Measurements from ENCODE around the gene HS6ST1. TPM values are rescaled to one million over a fixed set of nuclear protein-coding genes. Genes with fewer than 3 reads are reported as not detected.
"Not testable (repeated sequence)": the region's sequence is repeated elsewhere in the genome, so short reads cannot be mapped to it uniquely, and the experiment has no call there.

The HS6ST1 gene
- total RNA-seq, 2 experiments from 2014 or later, result 6.2 to 6.8 TPM

- H3K9me3 Mint-ChIP-seq, result no peaks in the 10 kb centered on the region
- DNase-seq, result peak; percentile 15
- no peak overlapping the region for H3K27ac Mint-ChIP-seq
- H3K36me3 Mint-ChIP-seq (ENCODE audit: low read depth), result no peaks in the 10 kb centered on the region
- peaks cover 5% of the 10 kb centered on the region for H3K4me1 Mint-ChIP-seq
- CTCF ChIA-PET, result no interaction called here
- POLR2A ChIA-PET, result no interaction called here
- H3K4me3 Mint-ChIP-seq, result peak overlapping the region; percentile 44
- H3K27me3 Mint-ChIP-seq, result peaks cover 11% of the 10 kb centered on the region
These were observed 4.3 kb upstream of the HS6ST1 start for GRCh38 chr2:128322715-128323554.

- ChIA-PET POLR2A (no interaction called here), CTCF (interaction anchor here (0.7 to 1.4 kb wide), 3 partner anchors 32 to 492 kb away, joined by 3 read pairs; no protein-coding TSS in a partner anchor)
- H3K4me1 Mint-ChIP-seq, result peaks cover 11% of the 10 kb centered on the region
- H3K27ac Mint-ChIP-seq, result no peak overlapping the region
- no peaks in the 10 kb centered on the region for H3K36me3 Mint-ChIP-seq (ENCODE audit: low read depth)
- no peaks in the 10 kb centered on the region for H3K9me3 Mint-ChIP-seq
- peaks cover 13% of the 10 kb centered on the region for H3K27me3 Mint-ChIP-seq
- H3K4me3 Mint-ChIP-seq, result peak overlapping the region; percentile 53
- DNase-seq, result peak; percentile 76
These were observed 3.4 kb upstream of the HS6ST1 start for GRCh38 chr2:128321784-128322714.

DNA sequence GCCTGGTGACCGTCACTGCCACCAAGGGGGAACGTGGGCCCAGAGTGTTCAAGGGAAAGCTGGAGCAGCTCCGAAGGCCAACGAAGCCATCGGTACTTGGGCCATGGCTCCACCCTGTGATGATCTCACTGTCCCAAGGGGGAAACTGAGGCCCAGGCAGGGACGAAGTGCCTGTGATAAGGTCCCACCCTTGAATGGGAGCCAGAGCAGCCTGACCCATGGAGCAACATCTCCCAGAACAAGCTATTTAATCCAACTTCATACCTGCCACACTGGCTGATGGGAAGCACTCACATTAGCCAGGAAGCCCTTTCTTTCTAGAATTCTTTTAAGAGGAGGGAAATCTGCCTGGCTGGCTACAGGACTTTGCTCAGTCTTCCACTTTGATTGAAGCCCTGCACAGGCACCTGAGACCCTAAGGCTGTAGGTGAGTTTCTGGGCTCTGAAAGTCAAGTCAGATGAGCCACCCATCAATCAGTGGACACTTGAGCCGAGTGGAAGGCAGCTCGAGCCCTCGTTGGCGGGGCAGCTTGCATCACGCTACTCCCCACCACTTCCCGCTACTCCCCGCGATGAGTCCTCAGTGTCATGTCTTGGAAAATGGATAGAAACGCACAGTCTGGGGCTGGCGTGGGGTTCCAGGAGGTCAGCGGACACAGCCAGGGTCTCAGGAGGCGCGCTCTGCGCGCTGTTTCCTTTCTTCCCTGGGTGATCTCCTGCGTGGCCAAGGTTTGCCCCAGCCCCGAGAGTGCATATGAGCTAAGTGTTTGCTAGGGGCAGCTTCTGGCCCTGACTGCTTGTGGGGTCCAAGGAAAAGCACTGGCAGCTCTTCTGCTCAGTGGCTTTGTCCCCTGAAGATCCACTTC lies 2.5 kb upstream of the HS6ST1 start:
- no peak overlapping the region for H3K27ac Mint-ChIP-seq
- peak overlapping the region; percentile 51 for H3K4me3 Mint-ChIP-seq
- no peaks in the 10 kb centered on the region for H3K36me3 Mint-ChIP-seq (ENCODE audit: low read depth)
- H3K9me3 Mint-ChIP-seq, result no peaks in the 10 kb centered on the region
- peaks cover 17% of the 10 kb centered on the region for H3K4me1 Mint-ChIP-seq
- ChIA-PET CTCF (interaction anchor here (0.7 to 1.7 kb wide), 4 partner anchors 11 to 491 kb away, joined by 3 read pairs; no protein-coding TSS in a partner anchor), POLR2A (no interaction called here)
- peaks cover 16% of the 10 kb centered on the region for H3K27me3 Mint-ChIP-seq
- peak; percentile 16 for DNase-seq

DNA sequence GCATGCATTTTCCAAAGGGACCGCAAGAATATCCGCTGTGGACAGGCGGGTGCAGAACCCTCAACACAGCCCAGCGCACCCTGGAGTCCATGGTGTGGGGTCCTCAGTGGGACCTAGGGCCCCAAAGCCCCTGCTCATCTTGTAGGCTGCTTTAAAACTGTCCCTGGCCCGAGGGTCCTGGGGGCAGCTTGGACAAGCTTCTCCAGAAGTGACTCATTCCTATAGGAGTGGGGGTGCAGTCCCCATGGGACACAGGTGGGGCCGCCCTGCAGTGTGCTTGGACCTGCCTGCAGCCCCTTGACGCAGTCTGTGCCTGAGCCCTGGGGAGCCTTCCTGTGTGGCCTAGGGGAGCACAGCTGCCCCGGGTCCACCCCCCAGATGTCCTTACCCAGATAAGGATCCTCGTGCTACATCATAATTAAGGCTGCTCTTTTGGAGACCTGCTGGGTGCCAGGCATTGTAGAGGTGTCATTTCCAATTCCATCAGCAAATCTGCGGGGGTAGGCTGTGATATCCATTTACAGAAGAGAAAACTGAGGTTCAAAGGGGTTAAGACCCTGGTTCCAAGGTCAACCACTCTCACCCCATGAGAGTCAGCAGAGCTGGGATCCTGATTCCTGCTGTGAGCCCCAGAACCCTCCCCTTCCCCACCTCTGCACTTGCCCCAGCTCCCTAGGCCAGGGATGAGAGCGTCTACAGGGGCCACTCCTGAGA lies 1.7 kb upstream of the HS6ST1 start:
- H3K27ac Mint-ChIP-seq, result no peak overlapping the region
- peak; percentile 15 for DNase-seq
- H3K4me1 Mint-ChIP-seq, result peaks cover 17% of the 10 kb centered on the region
- ChIA-PET CTCF (interaction anchor here (1.4 to 1.7 kb wide), 2 partner anchors 12 to 214 kb away, joined by 3 read pairs; no protein-coding TSS in a partner anchor), POLR2A (no interaction called here)
- H3K36me3 Mint-ChIP-seq (ENCODE audit: low read depth), result no peaks in the 10 kb centered on the region
- peaks cover 16% of the 10 kb centered on the region for H3K27me3 Mint-ChIP-seq
- no peaks in the 10 kb centered on the region for H3K9me3 Mint-ChIP-seq
- no peak overlapping the region for H3K4me3 Mint-ChIP-seq

DNA sequence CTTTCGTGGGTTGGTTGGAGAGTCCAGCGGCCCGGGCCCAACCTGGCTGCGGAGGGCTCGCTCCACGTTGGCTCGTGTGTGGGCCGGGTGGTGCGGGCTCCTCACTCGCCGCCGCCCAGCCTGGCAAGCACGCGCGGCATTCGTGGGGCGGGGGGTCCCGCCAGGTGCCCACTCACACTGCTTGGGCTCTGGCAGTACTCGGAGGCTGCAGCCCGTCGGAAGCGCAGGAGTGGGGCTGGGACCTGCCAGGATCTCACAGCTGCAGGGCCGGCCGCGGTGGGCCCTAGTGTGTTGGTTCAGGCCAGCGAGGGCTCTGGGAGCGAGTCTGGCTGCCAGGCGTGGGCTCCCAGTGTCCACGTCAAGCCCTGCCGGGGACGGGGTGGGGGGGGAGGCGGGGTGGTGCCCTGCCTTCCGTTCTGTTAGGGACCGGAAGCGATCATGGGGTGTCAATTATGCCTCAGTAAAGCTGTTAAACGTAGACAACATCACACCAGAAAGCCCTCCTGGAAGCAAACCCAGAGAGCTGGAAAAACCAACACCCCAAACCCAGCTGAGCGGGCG lies 1.0 kb upstream of the HS6ST1 start:
- peaks cover 17% of the 10 kb centered on the region for H3K4me1 Mint-ChIP-seq
- peaks cover 16% of the 10 kb centered on the region for H3K27me3 Mint-ChIP-seq
- ChIA-PET POLR2A (no interaction called here), CTCF (interaction anchor here (1.7 kb wide), 1 partner anchor 13 kb away, joined by 3 read pairs; no protein-coding TSS in a partner anchor)
- DNase-seq, result peak; percentile 14
- H3K27ac Mint-ChIP-seq, result no peak overlapping the region
- no peaks in the 10 kb centered on the region for H3K9me3 Mint-ChIP-seq
- H3K4me3 Mint-ChIP-seq, result no peak overlapping the region
- no peaks in the 10 kb centered on the region for H3K36me3 Mint-ChIP-seq (ENCODE audit: low read depth)

GRCh38 chr2:128318245-128318644 lies 423 bp downstream of the HS6ST1 start:
- H3K27ac Mint-ChIP-seq; H3K9me3 Mint-ChIP-seq; H3K36me3 Mint-ChIP-seq (ENCODE audit: low read depth); CTCF ChIA-PET: not testable (repeated sequence)
- POLR2A ChIA-PET, result interaction anchor here (0.9 kb wide), 1 partner anchor 227 kb away, joined by 3 read pairs; the partner anchor contains the start of gene UGGT1
- Mint-ChIP-seq H3K4me3 (peak overlapping the region; percentile 63), H3K27me3 (peaks cover 14% of the 10 kb centered on the region), H3K4me1 (peaks cover 17% of the 10 kb centered on the region)
- peak; percentile 37 for DNase-seq

DNA sequence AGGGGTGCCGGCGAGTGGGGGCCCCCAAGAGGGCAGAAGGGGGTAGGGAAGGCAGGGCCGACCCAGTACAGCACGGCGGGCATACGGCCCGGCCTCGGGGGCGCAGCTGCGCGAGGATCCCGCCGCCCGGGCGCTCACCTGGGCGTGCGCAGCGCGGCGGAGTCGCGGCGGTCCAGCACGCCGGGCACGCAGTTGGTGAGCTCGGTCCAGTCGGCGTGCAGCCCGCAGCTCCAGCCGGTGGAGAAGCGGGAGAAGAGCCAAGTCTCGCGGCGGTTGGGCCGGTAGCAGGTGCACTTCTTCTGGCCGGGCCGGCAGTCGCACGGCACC lies 806 bp downstream of the HS6ST1 start:
- POLR2A ChIA-PET, result interaction anchor here (0.9 to 1.0 kb wide), 2 partner anchors 9 to 227 kb away, joined by 3 read pairs; partner anchors contain the start of gene UGGT1
- Mint-ChIP-seq H3K27me3 (peaks cover 14% of the 10 kb centered on the region), H3K4me3 (peak overlapping the region; percentile 74), H3K4me1 (peaks cover 17% of the 10 kb centered on the region)
- H3K27ac Mint-ChIP-seq; H3K9me3 Mint-ChIP-seq; H3K36me3 Mint-ChIP-seq (ENCODE audit: low read depth); CTCF ChIA-PET; DNase-seq: not testable (repeated sequence)

GRCh38 chr2:128317181-128317898 lies 1.3 kb downstream of the HS6ST1 start:
- ChIA-PET CTCF (no interaction called here), POLR2A (interaction anchor here (0.9 to 1.0 kb wide), 2 partner anchors 9 to 226 kb away, joined by 3 read pairs; partner anchors contain the start of gene UGGT1)
- H3K27ac Mint-ChIP-seq, result no peak overlapping the region
- peaks cover 14% of the 10 kb centered on the region for H3K27me3 Mint-ChIP-seq
- peaks cover 17% of the 10 kb centered on the region for H3K4me1 Mint-ChIP-seq
- no peaks in the 10 kb centered on the region for H3K9me3 Mint-ChIP-seq
- peak overlapping the region; percentile 74 for H3K4me3 Mint-ChIP-seq
- no peaks in the 10 kb centered on the region for H3K36me3 Mint-ChIP-seq (ENCODE audit: low read depth)
- peak; percentile 26 for DNase-seq

DNA sequence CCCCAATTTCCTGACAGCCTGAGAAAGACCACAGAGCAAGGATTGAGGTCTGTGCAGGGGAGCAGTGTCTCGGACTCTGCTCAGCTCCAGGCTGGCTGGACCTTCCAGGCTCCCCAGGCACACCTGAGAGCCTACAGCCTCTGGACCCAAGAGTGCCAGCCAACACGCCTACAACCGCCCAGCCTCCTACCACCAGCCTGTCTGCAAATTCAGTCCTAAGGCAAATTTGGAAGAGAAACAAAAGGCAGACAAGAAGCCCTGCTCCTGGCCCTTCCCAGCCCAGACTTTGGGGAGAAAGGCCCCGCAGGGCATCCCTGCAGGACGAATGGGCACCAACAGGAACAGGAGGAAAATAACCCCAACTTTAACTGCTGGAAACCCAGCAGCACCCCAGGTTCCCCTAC lies 1.9 kb downstream of the HS6ST1 start:
- Mint-ChIP-seq H3K4me1 (peaks cover 17% of the 10 kb centered on the region), H3K9me3 (no peaks in the 10 kb centered on the region), H3K4me3 (peak overlapping the region; percentile 74), H3K27me3 (peaks cover 14% of the 10 kb centered on the region), H3K27ac (peak overlapping the region; percentile 35), H3K36me3 (ENCODE audit: low read depth) (no peaks in the 10 kb centered on the region)
- peak; percentile 12 for DNase-seq
- ChIA-PET POLR2A (interaction anchor here (1.0 kb wide), 1 partner anchor 8 kb away, joined by 3 read pairs; no protein-coding TSS in a partner anchor), CTCF (no interaction called here)

GRCh38 chr2:128315829-128316776 lies 2.6 kb downstream of the HS6ST1 start:
- ChIA-PET CTCF (no interaction called here), POLR2A (no interaction called here)
- Mint-ChIP-seq H3K27ac (no peak overlapping the region), H3K9me3 (no peaks in the 10 kb centered on the region), H3K4me3 (peak overlapping the region; percentile 74), H3K27me3 (peaks cover 10% of the 10 kb centered on the region), H3K36me3 (ENCODE audit: low read depth) (no peaks in the 10 kb centered on the region), H3K4me1 (peaks cover 13% of the 10 kb centered on the region)
- DNase-seq, result peak; percentile 14

Measured in activated CD4-positive, alpha-beta memory T cell treated with anti-CD3 and anti-CD28 coated beads, Interleukin-2, amount 10 ng/mL, durations not matched to agents 7 days and 5 days (primary cell).